Esophagus (tissue), 2 donors: ENCODE data around the gene EFEMP1. TPM values are rescaled to one million over a fixed set of nuclear protein-coding genes. Genes with fewer than 3 reads are reported as not detected.
"Not testable (repeated sequence)": the region's sequence is repeated elsewhere in the genome, so short reads cannot be mapped to it uniquely, and the experiment has no call there.

ENCODE experiments used
- H3K27ac ChIP-seq, 2 donors: one replicate each; pipeline ENCODE4 v1.5.1; 2013; ENCODE audit warnings: low read depth in 2 of 2, mild to moderate bottlenecking in 2 of 2, inconsistent platforms in 1 of 2, low read length in 1 of 2, moderate library complexity in 1 of 2
- H3K27me3 ChIP-seq, 2 donors: one replicate each; pipeline ENCODE4 v1.6.1; 2013; ENCODE audit warnings: low read length in 2 of 2, control low read depth in 1 of 2, mild to moderate bottlenecking in 1 of 2; ENCODE audit not compliant: insufficient read depth in 2 of 2, control insufficient read depth in 1 of 2
- H3K36me3 ChIP-seq, 2 donors: one replicate each; pipeline ENCODE4 v1.6.1; 2013; ENCODE audit warnings: low read length in 1 of 2; ENCODE audit not compliant: control insufficient read depth in 2 of 2, insufficient read depth in 2 of 2
- H3K4me1 ChIP-seq, 2 donors: one replicate each; pipeline ENCODE4 v1.6.1; 2013; ENCODE audit warnings: low read length in 1 of 2; ENCODE audit not compliant: control insufficient read depth in 2 of 2, insufficient read depth in 2 of 2
- H3K4me3 ChIP-seq, 2 donors: one replicate each; pipeline ENCODE4 v1.5.1; 2013; ENCODE audit warnings: low read length in 2 of 2, mild to moderate bottlenecking in 2 of 2, low read depth in 1 of 2, moderate library complexity in 1 of 2
- H3K9me3 ChIP-seq, 2 donors: one replicate each; pipeline ENCODE4 v1.6.1; 2013; ENCODE audit warnings: mild to moderate bottlenecking in 2 of 2, low read depth in 1 of 2, low read length in 1 of 2, moderate library complexity in 1 of 2; ENCODE audit not compliant: control insufficient read depth in 2 of 2, insufficient read depth in 1 of 2
- WGBS, 2 donors: extraction: QIAGEN DNeasy Blood & Tissue Kit; methylation state at CpG; one replicate each; pipeline ENCODE4 v1.1.7; 2013; 5-methylcytosine and 5-hydroxymethylcytosine counted together
- polyA plus RNA-seq, 2 donors: library from polyadenylated mRNA; stranded (reverse); fragments of 200-250 nt; gene quantifications; one replicate each; pipeline ENCODE4 v1.2.3, GENCODE V29; 2013
- donor health status: healthy with polysubstance abuse.
- donor health status: Bipolar disorder and iron deficiency.

Gene EFEMP1
- polyA plus RNA-seq, 2 donors: 5.9 to 19.1 TPM

GRCh38 chr2:55827855-55828254 lies 95.7 kb downstream of the EFEMP1 start:
- Histone ChIP-seq H3K4me1 (no peaks in the 10 kb centered on the region), H3K36me3 (no peaks in the 10 kb centered on the region), H3K27me3 (no peaks in the 10 kb centered on the region), H3K9me3 (peaks cover 0 to 5% of the 10 kb centered on the region in 2 donors), H3K4me3 (no peak overlapping the region), H3K27ac (no peak overlapping the region)
- WGBS, 2 donors: 60 to 88% methylated on average over 1 of the region's 1 CpG

- not testable (repeated sequence) for H3K9me3 ChIP-seq, H3K27me3 ChIP-seq, H3K27ac ChIP-seq, H3K4me1 ChIP-seq, H3K4me3 ChIP-seq, H3K36me3 ChIP-seq
- WGBS, 2 donors: 87 to 91% methylated on average over 2 of the region's 2 CpGs
These were observed 96.2 kb downstream of the EFEMP1 start for GRCh38 chr2:55827428-55827827.

- 93% methylated on average over 6 of the region's 6 CpGs for WGBS, 2 donors
- Histone ChIP-seq H3K27ac (no peak overlapping the region), H3K4me3 (no peak overlapping the region), H3K9me3 (peaks cover 0 to 5% of the 10 kb centered on the region in 2 donors), H3K4me1 (no peaks in the 10 kb centered on the region), H3K36me3 (no peaks in the 10 kb centered on the region), H3K27me3 (no peaks in the 10 kb centered on the region)
These were observed 97.3 kb downstream of the EFEMP1 start for GRCh38 chr2:55826246-55826645.

GRCh38 chr2:55824551-55825096 lies 99.0 kb downstream of the EFEMP1 start:
- no peaks in the 10 kb centered on the region for H3K27me3 ChIP-seq
- peaks cover 0 to 5% of the 10 kb centered on the region in 2 donors for H3K9me3 ChIP-seq
- no peak overlapping the region for H3K4me3 ChIP-seq
- no peaks in the 10 kb centered on the region for H3K4me1 ChIP-seq
- WGBS, 2 donors: 91 to 95% methylated on average over 14 of the region's 14 CpGs
- H3K36me3 ChIP-seq: no peaks in the 10 kb centered on the region
- H3K27ac ChIP-seq: no peak overlapping the region

Other genes starting within 250 kb of the EFEMP1 start
- 1 to 10 TPM; 5.6 to 7.4 TPM for gene PNPT1, start 229.9 kb downstream of the EFEMP1 start, polyA plus RNA-seq